ENCODE data around the gene VEZF1.

VEZF1 gene

DNA sequence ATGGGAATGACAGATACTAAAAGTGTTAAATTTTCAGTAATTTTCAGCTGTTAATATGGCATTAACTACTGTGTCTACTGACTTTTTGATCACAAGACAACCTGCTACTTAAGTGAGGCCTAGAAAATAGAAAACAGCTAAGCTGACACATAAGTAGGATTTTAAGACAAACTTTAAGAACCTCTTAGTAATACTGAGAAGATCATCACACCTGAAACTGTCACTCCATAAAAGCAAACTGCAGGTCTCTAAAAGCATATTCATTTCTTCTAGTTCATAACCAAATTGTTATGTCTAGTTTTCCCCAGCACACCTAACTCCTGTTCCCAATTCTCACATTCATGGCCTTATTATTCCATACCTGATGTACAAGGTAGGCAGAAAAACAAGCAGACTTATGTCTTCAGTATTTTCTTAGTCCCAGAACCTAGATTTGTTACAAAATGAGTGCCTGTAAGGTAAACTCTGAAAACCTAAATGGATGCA is 11.0 kb upstream of the VEZF1 start:
- DNase-seq (ENCODE audit: low read depth), result no peak

DNA sequence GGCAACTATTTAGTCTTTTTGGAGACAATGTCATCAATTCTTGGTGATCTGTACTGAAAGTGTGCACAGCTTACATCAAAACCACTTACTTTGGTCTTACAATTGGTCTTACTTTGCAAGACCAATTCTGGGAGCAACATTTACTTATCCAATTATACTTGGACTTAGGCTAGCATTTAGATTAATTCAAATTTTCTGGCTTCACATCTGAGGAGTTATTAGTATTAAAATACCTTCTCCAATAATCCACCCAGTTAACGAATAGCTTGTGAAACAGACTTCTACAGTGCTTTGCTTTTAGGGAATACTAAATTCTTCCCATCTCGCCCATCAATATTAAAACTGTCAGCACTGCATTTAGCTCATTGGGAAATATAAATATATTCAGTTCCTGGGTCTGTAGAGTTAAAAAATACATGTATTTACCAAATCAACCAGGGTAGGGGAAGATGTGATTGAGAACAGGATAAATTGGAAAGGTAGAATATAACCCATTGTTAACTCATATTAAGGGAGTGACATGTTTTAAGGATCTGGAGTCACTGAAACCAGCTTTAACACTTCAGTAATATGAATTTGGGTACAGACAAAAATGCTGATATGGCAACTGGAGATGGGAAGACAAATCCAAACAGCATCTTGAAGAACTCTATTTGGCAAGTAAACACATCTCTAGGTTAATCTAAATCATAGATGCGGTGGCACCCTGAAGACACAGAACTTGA is 9.2 kb upstream of the VEZF1 start:
- DNase-seq (ENCODE audit: low read depth), result no peak

DNA sequence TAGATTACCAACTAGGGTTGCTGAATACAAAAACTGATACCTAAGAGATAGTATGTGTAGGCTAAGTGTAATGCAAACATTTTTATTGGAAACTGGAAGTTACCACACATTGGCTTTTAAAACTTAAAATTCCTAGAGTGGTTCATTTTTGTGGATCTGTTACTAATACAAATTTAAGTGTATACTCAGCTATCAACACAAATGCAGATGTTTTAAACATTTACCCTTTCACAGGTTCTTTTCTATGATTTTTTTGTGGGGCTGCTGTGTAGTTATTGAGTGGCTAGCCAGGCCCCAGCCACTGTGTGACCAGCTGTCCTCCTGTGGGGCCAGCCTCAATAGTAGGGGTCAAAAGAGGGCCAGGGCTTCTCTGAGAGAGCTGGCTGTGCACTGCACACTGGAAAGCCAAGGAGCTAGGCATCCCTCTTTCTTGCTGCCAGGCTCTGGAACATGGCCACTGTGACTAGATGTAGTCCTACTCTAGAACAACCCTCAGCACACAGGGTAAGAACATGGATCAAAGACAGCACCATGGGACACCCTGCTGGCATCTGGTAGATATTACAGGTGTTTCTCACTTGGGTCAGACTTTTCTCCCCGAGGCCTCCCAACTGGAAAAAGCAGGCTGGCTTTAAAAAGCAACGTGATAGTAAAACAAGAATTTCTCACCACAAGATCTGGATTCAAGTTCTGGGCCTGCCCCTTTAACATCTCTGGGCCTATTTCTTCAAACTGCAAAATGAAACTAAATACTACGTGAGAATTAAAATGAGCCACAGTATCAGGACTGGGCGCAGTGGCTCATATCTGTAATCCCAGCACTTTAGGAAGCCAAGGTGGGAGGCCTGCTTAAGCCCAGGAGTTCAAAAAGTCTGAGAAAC is 7.3 kb upstream of the VEZF1 start:
- no peak for DNase-seq (ENCODE audit: low read depth)

DNA sequence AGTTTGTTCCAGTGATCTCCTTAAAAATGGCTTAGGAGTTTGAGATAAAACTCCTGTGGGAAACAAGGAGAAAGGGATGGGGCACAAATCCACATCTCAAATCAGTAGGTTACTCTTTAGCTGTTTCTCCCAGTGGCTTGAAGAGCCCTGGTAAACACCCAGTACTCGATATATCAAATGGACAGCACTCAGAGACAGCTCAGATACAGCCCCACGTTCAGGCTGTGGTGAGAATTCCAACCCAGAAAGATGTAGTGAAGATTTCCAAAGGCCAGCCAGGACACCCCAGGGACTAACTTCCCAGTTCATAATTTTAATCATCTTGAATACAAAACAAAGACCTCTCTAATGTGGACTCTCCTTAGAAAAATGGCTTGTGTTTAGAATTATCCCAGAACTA is 6.4 kb upstream of the VEZF1 start:
- no peak for DNase-seq (ENCODE audit: low read depth)

DNA sequence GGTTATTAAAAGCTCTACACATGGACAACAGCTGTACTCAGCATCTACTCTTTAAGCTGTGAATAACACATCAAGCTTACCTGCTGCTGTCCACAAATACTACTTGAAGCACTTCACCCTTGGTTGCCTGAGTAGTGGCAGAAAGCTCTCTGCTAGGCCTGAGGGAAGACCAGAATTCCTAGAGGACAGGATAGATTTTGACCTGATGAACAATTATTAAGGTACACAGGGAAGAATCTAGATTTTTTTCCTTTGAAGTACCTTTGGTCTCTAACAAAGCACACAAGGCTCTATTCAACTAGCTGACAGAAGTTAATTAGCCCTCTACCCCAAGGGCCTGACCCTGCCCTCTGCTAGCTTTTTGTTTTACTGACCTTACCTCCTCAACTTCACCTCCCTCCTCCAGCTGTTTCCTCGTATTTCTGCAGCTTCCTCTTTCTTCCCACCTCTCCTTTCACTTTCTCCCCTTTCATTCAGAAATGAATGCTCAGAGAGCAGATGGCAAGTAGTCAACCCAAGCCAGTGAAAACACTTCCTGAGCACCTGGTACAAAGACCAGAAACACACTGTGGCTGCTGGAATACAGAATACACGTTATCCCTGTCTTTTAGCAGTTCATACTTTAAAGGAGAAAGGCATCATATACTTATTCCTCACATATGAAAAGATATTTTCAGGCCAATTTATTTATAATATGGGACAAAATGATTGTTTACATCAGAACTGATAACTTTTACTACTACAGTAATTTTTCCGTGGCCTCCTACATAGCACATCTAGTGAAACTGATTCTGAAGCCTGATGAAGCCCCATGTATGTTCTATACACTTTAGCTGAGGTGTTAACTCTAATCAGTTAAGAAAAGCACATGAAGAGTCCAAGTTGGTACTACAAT is 5.7 kb upstream of the VEZF1 start:
- no peak for DNase-seq (ENCODE audit: low read depth)

DNA sequence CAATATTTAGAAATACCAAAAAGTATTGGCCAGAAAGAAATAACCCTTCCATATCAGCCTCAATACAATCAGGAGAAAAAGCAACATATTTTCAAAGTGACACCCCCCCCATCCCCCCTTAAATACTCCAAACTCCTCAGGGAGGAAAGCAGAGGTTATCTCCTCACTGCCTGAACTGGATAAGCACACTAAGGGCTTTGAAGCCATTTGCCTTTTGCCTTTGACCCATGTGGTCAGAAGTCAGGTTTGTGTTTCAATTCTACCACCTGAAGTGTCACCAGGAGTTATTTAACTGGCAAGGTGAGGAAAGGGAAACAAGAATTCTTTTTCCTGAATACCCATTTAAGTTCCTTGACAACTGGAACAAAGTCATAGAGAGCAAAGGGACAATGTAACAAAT is 3.5 kb upstream of the VEZF1 start:
- DNase-seq (ENCODE audit: low read depth), result no peak

DNA sequence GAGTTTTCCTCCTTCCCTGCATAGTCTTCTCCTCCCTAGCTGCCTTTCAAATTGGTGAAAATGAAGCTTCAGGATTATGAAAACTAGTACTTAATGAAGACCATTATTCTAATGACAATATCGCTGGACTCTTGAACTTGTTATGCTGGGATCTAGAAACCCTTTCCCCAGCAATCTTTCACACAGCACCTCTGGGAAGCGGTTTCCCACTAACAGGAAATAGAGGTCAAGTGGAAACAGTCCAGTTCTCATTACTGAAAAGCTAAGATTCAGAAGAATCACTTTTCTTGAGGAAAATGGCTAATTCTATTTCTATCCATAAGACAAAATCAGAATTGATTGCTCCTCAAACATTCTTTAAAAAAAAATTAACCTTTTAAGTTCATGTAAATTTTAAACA is 2.0 kb upstream of the VEZF1 start:
- no peak for DNase-seq (ENCODE audit: low read depth)

DNA sequence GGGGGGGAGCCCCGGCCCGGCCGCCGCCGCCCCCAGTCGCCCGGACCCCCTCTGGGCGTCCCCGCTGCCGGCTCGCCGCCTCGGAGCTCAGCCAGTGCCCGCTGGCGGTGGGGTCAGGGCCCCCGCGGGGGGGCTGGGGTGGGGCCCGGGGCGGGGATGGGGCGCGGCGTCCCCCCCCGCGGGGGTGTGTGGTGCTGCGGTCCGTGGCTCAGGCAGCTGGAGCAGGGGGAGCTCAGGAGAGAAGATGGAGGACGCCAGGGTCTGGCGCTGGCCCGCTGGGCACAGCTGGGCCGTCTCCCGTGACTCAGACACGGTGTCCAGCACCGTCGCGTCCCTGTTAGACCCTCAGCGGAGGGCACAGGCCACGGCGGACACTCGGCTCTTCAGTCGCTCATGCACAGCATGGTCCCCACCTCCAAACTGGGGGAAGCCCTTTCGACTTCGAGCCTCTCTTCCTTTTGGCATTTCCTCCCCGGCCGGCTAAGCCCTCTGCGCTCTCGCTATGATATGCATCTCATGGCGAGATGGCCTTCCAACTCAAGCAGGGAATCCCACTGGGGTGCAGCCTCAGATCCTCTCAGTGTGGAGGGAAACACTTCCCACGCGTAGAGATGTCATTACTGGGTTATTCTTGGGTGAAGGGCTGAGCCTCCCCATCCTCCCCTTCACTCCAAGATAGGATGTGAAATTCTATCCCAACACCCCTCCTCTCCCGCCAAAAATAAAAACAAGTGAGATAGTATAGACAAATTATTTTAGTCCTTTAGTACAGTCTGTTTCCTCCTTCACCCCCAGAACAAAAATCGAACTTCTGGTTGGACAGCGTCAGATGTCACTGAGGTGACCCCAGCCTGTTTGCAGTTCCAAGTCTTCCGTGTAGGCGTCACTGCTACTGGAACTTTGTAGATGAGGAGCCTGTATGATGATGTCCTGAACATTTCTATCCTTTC is 522 bp upstream of the VEZF1 start:
- peak; percentile 37 for DNase-seq (ENCODE audit: low read depth)

DNA sequence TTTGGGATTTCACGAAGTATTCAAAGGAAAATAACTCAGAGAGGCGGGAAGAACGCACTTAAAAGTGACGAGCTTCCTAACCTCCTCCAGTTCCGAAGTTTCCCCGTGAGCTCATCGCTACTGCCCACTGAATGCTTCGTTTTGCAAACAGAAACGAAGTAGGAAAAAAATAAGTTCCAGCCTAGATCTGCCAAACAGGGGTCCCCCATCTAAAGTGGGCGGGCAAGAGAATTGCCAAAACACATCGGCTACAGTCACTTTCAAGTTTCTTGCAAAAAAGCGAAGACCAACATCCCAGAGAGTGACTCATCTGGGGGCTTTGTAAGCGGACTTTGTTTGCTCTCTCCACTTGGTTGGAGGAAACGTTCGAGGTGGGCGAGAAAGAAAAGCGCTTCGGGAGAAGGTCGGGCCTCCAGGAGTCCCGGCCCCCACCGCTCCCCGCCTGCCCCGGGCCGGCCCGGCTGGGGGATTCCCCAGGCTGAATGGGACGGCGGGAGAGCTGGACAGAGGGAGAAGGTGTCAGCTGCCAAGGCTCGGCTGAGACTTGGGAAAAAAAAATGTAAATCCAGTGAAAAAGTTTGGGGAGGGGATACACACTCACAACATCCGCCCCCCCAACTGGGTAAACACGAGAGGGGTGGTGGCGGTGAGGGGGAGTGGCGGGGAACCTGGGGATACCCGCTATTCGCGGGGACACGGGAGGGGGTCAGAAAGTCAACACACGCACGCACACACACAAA is 1.0 kb downstream of the VEZF1 start:
- DNase-seq (ENCODE audit: low read depth), result no peak

DNA sequence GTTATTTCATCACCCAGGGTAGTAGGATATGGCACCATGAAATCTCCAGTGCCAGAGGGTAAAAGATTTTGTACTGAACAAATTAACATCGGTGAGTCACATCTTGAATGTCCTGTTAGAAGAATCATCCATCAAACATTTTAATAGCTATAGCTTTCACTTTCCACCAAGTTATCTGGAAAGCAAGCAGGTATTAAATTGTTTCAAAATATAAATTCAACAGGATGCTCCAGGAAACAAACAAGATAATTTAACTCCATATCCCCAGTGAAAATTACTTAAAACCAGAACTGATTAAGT is 2.4 kb downstream of the VEZF1 start:
- no peak for DNase-seq (ENCODE audit: low read depth)

DNA sequence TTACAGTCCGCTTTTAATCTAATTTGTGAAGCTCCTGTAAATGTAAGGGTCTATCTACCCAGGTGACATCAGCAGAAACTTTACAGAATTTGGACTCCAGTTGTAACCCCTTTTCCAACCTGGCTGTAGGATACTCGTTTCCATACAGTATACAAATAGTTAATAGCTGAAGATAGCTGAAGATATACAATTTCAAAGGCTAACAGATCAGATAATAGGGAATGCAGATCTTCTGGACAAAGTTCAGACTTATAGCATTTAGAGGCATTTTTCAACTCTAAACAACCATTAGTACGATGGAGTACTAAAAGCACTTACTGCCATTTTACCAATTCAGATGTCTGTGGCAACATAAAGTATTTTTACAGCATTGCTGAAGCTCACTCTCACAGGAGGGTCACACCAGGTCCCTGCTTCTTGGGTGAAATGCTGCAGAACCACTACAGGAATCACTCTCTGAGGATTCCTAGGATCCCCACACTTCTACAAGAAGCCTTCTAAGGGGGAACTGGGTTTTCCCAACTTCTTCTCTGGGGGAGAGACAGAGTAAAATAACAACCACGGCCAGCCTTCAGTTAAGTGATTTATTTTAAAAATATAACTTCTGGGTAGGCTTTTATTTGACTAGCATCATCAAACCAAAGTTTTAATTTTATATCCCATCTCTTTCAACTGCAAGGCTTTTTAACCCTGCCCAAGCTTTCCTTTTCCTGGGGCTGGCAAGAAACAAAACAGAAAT is 2.9 kb downstream of the VEZF1 start:
- DNase-seq (ENCODE audit: low read depth), result no peak

DNA sequence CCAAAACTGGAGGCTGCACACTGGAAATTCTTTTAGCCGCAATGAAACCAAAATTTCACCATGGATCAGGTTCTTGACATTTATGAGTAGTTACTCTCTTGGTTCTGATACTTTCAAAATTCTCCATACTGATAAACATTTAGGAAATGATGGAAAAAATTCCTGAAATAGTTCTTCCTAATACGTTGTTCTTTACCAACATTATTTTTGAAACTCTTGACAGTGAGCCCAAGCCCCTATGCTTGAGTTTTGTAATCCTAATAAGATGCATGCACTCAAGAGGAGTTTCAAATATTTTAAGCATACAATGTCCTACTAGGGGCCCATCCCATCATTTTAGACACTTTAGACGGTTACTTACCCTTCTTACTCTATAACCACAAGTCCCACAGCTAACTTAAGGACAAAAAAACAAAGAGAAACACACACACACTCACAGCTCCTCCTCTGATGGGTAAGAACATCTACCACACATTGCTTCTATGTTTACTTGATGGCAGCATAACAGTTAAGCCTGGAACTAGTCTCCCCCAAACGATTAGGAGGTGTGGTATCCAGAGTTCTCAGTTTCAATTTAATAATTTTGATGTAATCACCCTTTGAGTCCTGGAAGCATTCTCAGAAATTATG is 3.7 kb downstream of the VEZF1 start:
- DNase-seq (ENCODE audit: low read depth), result no peak

DNA sequence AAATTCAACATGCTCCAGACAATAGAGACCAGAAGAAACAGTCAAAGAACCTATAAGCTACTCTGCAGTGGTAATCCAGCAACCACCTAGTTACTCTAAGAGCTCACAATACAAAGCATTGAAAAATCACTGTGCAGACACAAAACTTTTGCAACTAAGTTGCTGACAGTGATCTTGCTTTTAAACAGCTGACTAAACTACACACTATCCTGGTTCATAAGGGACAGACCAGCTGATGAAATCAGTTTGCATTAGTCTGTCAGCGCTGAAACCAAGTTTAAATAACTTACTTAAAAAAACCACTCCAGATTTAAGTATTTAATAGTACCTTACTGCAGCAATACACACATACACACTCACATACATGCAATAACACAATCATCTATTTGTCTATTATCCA is 4.6 kb downstream of the VEZF1 start:
- no peak for DNase-seq (ENCODE audit: low read depth)

DNA sequence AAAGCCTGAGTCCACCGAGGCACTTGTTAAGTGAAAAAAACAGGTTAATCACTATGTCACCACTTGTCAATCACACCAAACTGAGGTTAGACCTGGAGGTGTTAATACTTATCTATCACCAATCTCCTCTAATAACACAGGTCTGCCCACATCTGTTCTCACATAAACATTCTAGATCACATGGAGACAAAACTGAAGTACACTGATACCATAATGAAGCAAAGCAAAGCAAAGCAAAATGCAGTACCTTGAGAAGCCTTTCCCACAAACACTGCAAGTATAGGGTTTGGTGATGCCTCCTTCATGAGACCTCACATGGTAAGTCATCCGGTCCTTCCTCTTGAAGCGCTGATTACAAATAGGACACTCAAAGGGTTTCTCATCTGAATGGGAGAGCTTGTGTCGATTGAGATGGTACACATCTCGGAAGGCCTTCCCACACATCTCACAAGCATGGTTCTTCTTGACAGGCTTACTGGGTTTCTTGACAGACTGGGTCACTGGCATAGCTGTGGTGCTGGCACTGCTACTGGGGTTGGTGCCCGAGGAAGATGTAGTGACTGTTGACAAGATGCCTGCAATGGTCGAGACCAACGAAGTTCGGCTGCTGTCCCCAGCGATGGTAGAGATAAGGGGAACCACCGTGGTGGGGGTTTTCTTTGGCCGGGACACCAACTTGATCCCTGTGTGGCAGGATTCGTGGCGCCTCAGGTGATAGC is 5.4 kb downstream of the VEZF1 start:
- DNase-seq (ENCODE audit: low read depth), result no peak

DNA sequence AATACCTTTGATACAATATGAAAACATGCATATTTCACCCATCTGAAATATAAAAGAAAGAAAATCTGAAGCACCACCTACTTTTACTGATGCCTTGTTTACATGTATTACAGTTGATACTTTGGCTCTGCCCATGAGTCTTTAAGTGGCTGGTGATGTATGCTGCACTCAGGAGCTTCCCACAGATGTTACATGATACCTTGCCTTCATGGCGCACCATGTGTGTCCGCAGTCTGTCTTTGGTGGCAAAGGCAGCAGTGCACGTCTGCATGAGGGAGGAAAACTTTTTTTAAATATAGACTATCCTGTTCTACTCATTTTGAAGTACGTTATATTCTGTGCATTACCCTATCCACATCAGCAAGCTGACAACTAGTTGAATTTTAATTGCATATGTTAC is 7.5 kb downstream of the VEZF1 start:
- no peak for DNase-seq (ENCODE audit: low read depth)

DNA sequence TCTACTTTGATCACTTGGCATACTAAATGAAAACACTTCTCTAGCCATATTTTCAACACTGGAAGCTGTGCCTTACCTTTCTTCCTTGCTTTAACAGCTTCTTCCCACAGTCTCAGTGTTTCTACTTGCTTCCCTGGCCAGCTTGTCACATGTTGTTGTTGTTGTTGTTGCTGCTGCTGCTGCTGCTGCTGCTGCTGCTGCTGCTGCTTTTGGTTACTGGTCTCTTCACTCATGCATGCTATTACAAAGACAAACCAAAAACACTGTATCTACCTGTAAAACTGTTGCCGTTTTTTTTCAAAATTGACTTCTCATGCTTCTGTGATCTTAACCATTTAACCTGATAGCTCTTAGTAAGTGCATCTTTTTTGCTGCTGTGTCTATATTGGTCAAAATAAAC is 9.0 kb downstream of the VEZF1 start:
- no peak for DNase-seq (ENCODE audit: low read depth)

DNA sequence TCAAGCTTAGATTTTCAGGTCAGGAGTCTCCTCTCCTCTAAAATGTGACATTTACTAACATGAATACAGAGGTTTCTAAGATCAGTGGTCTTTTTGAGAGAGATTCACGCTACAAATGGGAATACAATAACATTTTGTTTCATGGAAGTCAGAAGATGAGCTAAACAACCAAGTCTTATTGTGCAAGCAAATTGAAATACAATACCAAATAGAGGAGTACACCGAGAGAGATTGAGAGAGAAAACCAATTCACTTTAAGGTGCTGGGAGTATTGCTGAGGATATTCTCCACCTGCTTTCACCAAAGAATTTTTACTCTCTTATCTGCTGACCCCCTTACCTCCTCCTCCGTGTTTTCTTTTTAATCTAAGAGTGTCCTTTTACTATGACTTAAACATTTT is 11.5 kb downstream of the VEZF1 start:
- no peak for DNase-seq (ENCODE audit: low read depth)

DNA sequence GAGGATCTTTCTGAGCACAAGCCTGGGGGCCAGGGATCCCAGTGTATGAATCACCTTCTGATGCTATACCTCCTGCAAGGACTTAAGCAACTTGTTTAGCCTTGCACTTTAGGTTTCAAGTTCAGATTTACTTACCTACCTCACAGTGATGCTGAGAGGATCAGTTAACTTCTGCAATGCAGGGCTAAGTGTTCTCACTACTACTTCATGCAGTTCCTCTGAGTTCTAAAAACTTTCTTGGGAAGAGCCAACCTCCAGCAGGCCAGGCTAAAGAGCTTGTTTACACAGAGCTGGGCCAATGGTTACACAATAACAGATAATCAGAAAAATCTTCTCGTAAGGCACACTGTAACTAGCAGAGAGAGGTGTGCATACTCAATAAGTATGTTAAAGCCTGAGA is 13.0 kb downstream of the VEZF1 start:
- DNase-seq (ENCODE audit: low read depth), result no peak
